HepG2 (cell line): ENCODE measurements around the gene DPH3. TPM values are rescaled to one million over a fixed set of nuclear protein-coding genes. Genes with fewer than 3 reads are reported as not detected.

Experiments
- ATAC-seq: fragments of 200-7000 bp; cut with Tn5 transposase; 3 replicates; pipeline ENCODE4 v1.9.1; 2020; ENCODE audit warnings: mild to moderate bottlenecking, moderate library complexity
- BruUV-seq: library from RNA; stranded (reverse); fragments of 400-500 nt; replicated peaks from 2 replicates; lab custom pipeline; 2021; lab: Mats Ljungman, UMichigan
- CTCF ChIA-PET: fragments of 300-600 bp; formaldehyde crosslinking; extraction: SDS; loops from one replicate; lab custom pipeline; 2021; ENCODE audit warnings: low total read pairs, inconsistent platforms, low intra/inter-chr PET ratio; lab: Yijun Ruan, JAX
- POLR2A ChIA-PET: fragments of 350-600 bp; sonication (Branson Sonifier 250); formaldehyde crosslinking; loops from one replicate; lab custom pipeline; 2020; ENCODE audit warnings: antibody characterized with exemption, inconsistent platforms; lab: Yijun Ruan, JAX
- DNase-seq: peaks from one replicate; pipeline ENCODE4 v3.0.0-alpha.2; 2015; ENCODE audit warnings: low spot score
- FAIRE-seq: peaks from 3 replicates; lab custom pipeline; 2011; peaks lifted over from hg19 to GRCh38; lab: Jason Lieb, UNC
- H2AFZ ChIP-seq: one replicate; pipeline ENCODE4 v1.6.1; 2011; ENCODE audit warnings: low read length, inconsistent platforms
- H3K27ac ChIP-seq: fragments of 300-600 bp; 3 replicates; pipeline ENCODE4 v1.8.0; 2011; ENCODE audit warnings: mixed run types, mild to moderate bottlenecking, mixed read lengths, low read length, inconsistent platforms; ENCODE audit not compliant: insufficient read depth; ENCODE audit errors: extremely low read length
- H3K27me3 ChIP-seq, 2 experiments: fragments of 200-600 bp in 1 of 2; 2 replicates in 1 of 2; 3 replicates in 1 of 2; pipeline versions ENCODE4 v1.6.0 to v1.8.0; 2011; ENCODE audit warnings: low read length in 2 of 2, mild to moderate bottlenecking in 2 of 2, moderate library complexity in 2 of 2, inconsistent platforms in 1 of 2; ENCODE audit not compliant: insufficient read depth in 2 of 2, control insufficient read depth in 1 of 2
- H3K36me3 ChIP-seq, 2 experiments: fragments of 200-600 bp in 1 of 2; replicated peaks in 1 of 2; 2 replicates in 1 of 2; 3 replicates in 1 of 2; pipeline versions ENCODE4 v1.5.1 to v1.8.0; 2011; ENCODE audit warnings: low read length in 2 of 2, inconsistent platforms in 1 of 2; ENCODE audit not compliant: insufficient read depth in 2 of 2, control insufficient read depth in 1 of 2
- H3K4me1 ChIP-seq: 2 replicates; pipeline ENCODE4 v1.5.1; 2012; ENCODE audit warnings: low read length, inconsistent platforms; ENCODE audit not compliant: insufficient read depth
- H3K4me2 ChIP-seq: 2 replicates; pipeline ENCODE4 v1.6.0; 2011; ENCODE audit warnings: low read depth, low read length, inconsistent platforms
- H3K4me3 ChIP-seq, 3 experiments: fragments of 200-600 bp in 1 of 3; sonication (generic), shearing (Covaris generic) in 1 of 3; replicated peaks in 1 of 3; 2 replicates each; pipeline ENCODE4 v1.5.1; 2011 to 2016; ENCODE audit warnings: low read length in 3 of 3, inconsistent platforms in 2 of 3, low read depth in 2 of 3, mild to moderate bottlenecking in 2 of 3, control low read depth in 1 of 3, mixed read lengths in 1 of 3; ENCODE audit not compliant: insufficient read depth in 1 of 3
- H3K79me2 ChIP-seq: one replicate; pipeline ENCODE4 v1.6.1; 2011; ENCODE audit warnings: low read length, inconsistent platforms; ENCODE audit not compliant: insufficient read depth
- H3K9ac ChIP-seq: 2 replicates; pipeline ENCODE4 v1.6.0; 2011; ENCODE audit warnings: mild to moderate bottlenecking, low read depth, low read length, inconsistent platforms; ENCODE audit not compliant: insufficient read depth
- H3K9me3 ChIP-seq: 2 replicates; pipeline ENCODE4 v1.5.1; 2012; ENCODE audit warnings: mild to moderate bottlenecking, low read length
- H4K20me1 ChIP-seq: 2 replicates; pipeline ENCODE4 v1.6.0; 2011; ENCODE audit warnings: inconsistent platforms, mild to moderate bottlenecking, low read length, moderate library complexity; ENCODE audit not compliant: insufficient read depth
- CC2D1A ChIP-seq: sonication (generic); formaldehyde crosslinking; IDR thresholded peaks from 2 replicates; pipeline ENCODE4 v1.8.1; 2023; ENCODE audit warnings: mild to moderate bottlenecking, missing genetic modification reagents
- E2F1 ChIP-seq: sonication (generic); formaldehyde crosslinking; IDR thresholded peaks from 2 replicates; pipeline ENCODE4 v1.5.0; 2020; ENCODE audit warnings: missing genetic modification reagents
- MATR3 ChIP-seq: sonication (generic); formaldehyde crosslinking; IDR thresholded peaks from 2 replicates; pipeline ENCODE4 v1.4.0; 2020; ENCODE audit warnings: missing genetic modification reagents
- MTERF4 ChIP-seq: sonication (generic); formaldehyde crosslinking; IDR thresholded peaks from 2 replicates; pipeline ENCODE4 v1.8.0; 2023; ENCODE audit warnings: mild to moderate bottlenecking, missing genetic modification reagents
- ZNF34 ChIP-seq: sonication (generic); formaldehyde crosslinking; IDR thresholded peaks from 2 replicates; pipeline ENCODE4 v1.4.0; 2020; ENCODE audit warnings: mild to moderate bottlenecking, missing genetic modification reagents, borderline replicate concordance
- ZNF607 ChIP-seq: sonication (generic); formaldehyde crosslinking; IDR thresholded peaks from 2 replicates; pipeline ENCODE4 v1.5.1; 2020; ENCODE audit warnings: missing genetic modification reagents, mild to moderate bottlenecking, borderline replicate concordance
- ZNF678 ChIP-seq: sonication (generic); formaldehyde crosslinking; IDR thresholded peaks from 2 replicates; pipeline ENCODE4 v1.4.0; 2020; ENCODE audit warnings: mild to moderate bottlenecking, missing genetic modification reagents
- WGBS: methylation state at CpG from one replicate; pipeline ENCODE4 v1.1.6; 2017; ENCODE audit warnings: low lambda C conversion rate; 5-methylcytosine and 5-hydroxymethylcytosine counted together
- in situ Hi-C: cut with HindIII; loops from 2 replicates; pipeline ENCODE4 v1.10.0; 2017; ENCODE audit warnings: low pct_unique_long_range_greater_than_20kb; ENCODE audit not compliant: extremely low pct_ligation_motif_present
- intact Hi-C: fragments of 100-400 bp; cut with micrococcal nuclease; formaldehyde crosslinking; loops from one replicate; pipeline ENCODE4 v1.10.0; 2022; ENCODE audit not compliant: unreplicated experiment
- polyA plus RNA-seq, 8 experiments: library from polyadenylated mRNA; depleted of rRNA in 3 of 8; stranded (reverse) in 7 of 8; unstranded in 1 of 8; fragments of >200 nt; fragmentation: Illumina TruSeq in 4 of 8; extraction: Trizol in 4 of 8; gene quantifications; 2 replicates each; pipeline versions ENCODE4 v1.2.1 to v1.2.3, GENCODE V29; 2011 to 2016; ENCODE audit warnings: low read depth in 4 of 8, missing spikeins in 1 of 8, mixed read lengths in 1 of 8; ENCODE audit not compliant: insufficient read depth in 1 of 8
- total RNA-seq, 5 experiments: library from RNA; depleted of rRNA; stranded (reverse); fragments of >200 nt; fragmentation: Illumina TruSeq; extraction: Trizol; gene quantifications; 2 replicates each; pipeline ENCODE4 v1.2.3, GENCODE V29; 2016; ENCODE audit warnings: low read depth in 1 of 5
- TF ChIP-seq, protein P1 (sequence below): sonication (generic); formaldehyde crosslinking; conservative IDR thresholded peaks from 2 replicates; pipeline ENCODE4 v1.8.0; 2022; ENCODE audit warnings: mild to moderate bottlenecking, moderate library complexity, missing genetic modification reagents
- TF ChIP-seq, protein P2 (sequence below): sonication (generic); formaldehyde crosslinking; IDR thresholded peaks from 2 replicates; pipeline ENCODE4 v1.4.0; 2020; ENCODE audit warnings: missing genetic modification reagents, mild to moderate bottlenecking, borderline replicate concordance
- TF ChIP-seq, protein P3 (sequence below): sonication (generic); formaldehyde crosslinking; IDR thresholded peaks from 2 replicates; pipeline ENCODE4 v1.4.0; 2020; ENCODE audit warnings: missing genetic modification reagents
- TF ChIP-seq, protein P4 (sequence below): IDR thresholded peaks from 2 replicates; pipeline ENCODE4 v1.6.1; 2016; ENCODE audit warnings: low read depth

Gene DPH3
- total and polyA plus RNA-seq, 2 of the 13 experiments (the other 11 are each of a cell fraction or from before 2014, with no cell fraction given): 18.3 to 21.6 TPM

DNA sequence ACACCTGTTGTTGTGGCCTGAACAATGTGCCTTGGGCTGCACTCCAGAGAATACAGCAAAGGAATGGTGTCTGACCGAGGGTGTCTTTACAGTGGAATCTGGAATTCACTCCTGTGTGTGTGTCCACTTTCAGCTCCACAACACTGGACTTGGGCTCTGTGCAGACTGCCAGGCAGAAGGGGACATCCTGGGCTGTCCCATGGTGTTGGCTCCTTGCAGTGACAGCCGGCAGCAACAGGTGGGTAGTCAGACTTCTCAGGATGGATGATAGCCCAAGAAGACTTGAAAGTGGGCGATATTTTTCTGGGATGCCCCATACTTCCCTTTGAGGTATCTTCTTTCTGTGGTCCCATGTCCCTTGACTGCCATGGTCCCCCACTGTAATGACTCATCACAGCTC lies 45.0 kb downstream of the DPH3 start (continued):
- TF ChIP-seq, protein P1, sequence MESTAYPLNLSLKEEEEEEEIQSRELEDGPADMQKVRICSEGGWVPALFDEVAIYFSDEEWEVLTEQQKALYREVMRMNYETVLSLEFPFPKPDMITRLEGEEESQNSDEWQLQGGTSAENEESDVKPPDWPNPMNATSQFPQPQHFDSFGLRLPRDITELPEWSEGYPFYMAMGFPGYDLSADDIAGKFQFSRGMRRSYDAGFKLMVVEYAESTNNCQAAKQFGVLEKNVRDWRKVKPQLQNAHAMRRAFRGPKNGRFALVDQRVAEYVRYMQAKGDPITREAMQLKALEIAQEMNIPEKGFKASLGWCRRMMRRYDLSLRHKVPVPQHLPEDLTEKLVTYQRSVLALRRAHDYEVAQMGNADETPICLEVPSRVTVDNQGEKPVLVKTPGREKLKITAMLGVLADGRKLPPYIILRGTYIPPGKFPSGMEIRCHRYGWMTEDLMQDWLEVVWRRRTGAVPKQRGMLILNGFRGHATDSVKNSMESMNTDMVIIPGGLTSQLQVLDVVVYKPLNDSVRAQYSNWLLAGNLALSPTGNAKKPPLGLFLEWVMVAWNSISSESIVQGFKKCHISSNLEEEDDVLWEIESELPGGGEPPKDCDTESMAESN (CRISPR knock-in tag): no peak
- TF ChIP-seq CC2D1A (no peak), ZNF678 (CRISPR knock-in tag) (no peak)
- TF ChIP-seq, all 625 proteins: peak for 0

GRCh38 chr3:16216373-16216935 lies 48.3 kb downstream of the DPH3 start:
- ATAC-seq: no peak
- Histone ChIP-seq H4K20me1 (no peaks in the 10 kb centered on the region), H3K9me3 (no peaks in the 10 kb centered on the region), H3K9ac (no peak overlapping the region), H3K27ac (no peak overlapping the region), H3K79me2 (no peaks in the 10 kb centered on the region), H2AFZ (no peak overlapping the region), H3K4me1 (no peaks in the 10 kb centered on the region), H3K4me3 (no peak overlapping the region), H3K27me3 (peaks cover 1 to 13% of the 10 kb centered on the region in 2 experiments; a peak in 3 of 5 replicates), H3K36me3 (no peaks in the 10 kb centered on the region), H3K4me2 (no peak overlapping the region)
- no TSS peak for BruUV-seq
- DNase-seq: no peak
- no peak for FAIRE-seq
- in situ Hi-C loops: no loop called here
- intact Hi-C loops: no loop called here
- 65% methylated on average over 17 of the region's 17 CpGs for WGBS
- POLR2A ChIA-PET: no interaction called here
- CTCF ChIA-PET: no interaction called here
- TF ChIP-seq ZNF34 (no peak), ZNF607 (CRISPR knock-in tag) (no peak), MATR3 (CRISPR knock-in tag) (no peak), E2F1 (no peak), MTERF4 (CRISPR knock-in tag) (no peak)
- TF ChIP-seq, protein P2, sequence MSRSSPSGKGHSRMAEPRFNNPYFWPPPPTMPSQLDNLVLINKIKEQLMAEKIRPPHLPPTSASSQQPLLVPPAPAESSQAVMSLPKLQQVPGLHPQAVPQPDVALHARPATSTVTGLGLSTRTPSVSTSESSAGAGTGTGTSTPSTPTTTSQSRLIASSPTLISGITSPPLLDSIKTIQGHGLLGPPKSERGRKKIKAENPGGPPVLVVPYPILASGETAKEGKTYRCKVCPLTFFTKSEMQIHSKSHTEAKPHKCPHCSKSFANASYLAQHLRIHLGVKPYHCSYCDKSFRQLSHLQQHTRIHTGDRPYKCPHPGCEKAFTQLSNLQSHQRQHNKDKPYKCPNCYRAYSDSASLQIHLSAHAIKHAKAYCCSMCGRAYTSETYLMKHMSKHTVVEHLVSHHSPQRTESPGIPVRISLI (CRISPR knock-in tag): no peak
- TF ChIP-seq, protein P3, sequence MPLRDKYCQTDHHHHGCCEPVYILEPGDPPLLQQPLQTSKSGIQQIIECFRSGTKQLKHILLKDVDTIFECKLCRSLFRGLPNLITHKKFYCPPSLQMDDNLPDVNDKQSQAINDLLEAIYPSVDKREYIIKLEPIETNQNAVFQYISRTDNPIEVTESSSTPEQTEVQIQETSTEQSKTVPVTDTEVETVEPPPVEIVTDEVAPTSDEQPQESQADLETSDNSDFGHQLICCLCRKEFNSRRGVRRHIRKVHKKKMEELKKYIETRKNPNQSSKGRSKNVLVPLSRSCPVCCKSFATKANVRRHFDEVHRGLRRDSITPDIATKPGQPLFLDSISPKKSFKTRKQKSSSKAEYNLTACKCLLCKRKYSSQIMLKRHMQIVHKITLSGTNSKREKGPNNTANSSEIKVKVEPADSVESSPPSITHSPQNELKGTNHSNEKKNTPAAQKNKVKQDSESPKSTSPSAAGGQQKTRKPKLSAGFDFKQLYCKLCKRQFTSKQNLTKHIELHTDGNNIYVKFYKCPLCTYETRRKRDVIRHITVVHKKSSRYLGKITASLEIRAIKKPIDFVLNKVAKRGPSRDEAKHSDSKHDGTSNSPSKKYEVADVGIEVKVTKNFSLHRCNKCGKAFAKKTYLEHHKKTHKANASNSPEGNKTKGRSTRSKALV (CRISPR knock-in tag): no peak
- TF ChIP-seq, protein P4, sequence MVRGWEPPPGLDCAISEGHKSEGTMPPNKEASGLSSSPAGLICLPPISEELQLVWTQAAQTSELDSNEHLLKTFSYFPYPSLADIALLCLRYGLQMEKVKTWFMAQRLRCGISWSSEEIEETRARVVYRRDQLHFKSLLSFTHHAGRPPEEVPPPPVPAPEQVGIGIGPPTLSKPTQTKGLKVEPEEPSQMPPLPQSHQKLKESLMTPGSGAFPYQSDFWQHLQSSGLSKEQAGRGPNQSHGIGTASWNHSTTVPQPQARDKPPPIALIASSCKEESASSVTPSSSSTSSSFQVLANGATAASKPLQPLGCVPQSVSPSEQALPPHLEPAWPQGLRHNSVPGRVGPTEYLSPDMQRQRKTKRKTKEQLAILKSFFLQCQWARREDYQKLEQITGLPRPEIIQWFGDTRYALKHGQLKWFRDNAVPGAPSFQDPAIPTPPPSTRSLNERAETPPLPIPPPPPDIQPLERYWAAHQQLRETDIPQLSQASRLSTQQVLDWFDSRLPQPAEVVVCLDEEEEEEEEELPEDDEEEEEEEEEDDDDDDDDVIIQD (CRISPR knock-in tag): no peak
